Measurements from ENCODE around the gene NOBOX. TPM values are rescaled to one million over a fixed set of nuclear protein-coding genes. Genes with fewer than 3 reads are reported as not detected.
A peak's percentile ranks its signal among the peaks of the same experiment; 100 is the strongest.

NOBOX gene
- total and polyA plus RNA-seq, 2 experiments from 2014 or later = 0.07 to 0.54 TPM

DNA sequence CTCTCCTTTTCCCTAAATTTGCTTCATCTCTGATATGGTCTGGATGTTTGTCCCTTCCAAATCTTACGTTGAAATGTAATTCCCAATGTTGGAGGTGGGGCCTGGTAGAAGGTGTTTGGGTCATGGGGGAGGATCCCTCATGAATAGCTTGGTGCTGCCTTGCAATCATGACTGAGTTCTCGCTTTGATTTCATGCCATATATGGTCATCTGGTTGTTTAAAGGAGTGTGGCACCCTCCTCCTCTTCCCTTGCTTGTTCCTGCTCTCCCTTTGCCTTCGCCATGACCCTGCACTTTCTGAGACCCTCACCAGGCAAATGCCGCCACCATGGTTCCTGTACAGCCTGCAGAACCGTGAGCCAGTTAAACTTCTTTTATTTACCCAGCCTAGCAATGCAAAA, 14.5 kb downstream of the NOBOX start:
- Histone ChIP-seq H3K4me3 (no peak overlapping the region), H3K27me3 (no peaks in the 10 kb centered on the region), H3K36me3 (replicated peaks; ENCODE audit: insufficient read depth, low read depth) (no peaks in the 10 kb centered on the region), H3K4me1 (ENCODE audit: insufficient read depth) (peaks cover 19% of the 10 kb centered on the region), H3K9me3 (ENCODE audit: low read depth) (no peaks in the 10 kb centered on the region), H3K79me2 (no peaks in the 10 kb centered on the region), H3K27ac (no peak overlapping the region), H4K20me1 (ENCODE audit: insufficient read depth, poor library complexity, severe bottlenecking) (no peaks in the 10 kb centered on the region), H3K4me2 (no peak overlapping the region), H2AFZ (no peak overlapping the region), H3K9me2 (replicated peaks; ENCODE audit: insufficient read depth) (no peaks in the 10 kb centered on the region)
- 88% methylated on average over 5 of the region's 5 CpGs for WGBS (ENCODE audit: low lambda C conversion rate, missing lambda C conversion rate)
- TF ChIP-seq, protein P1, sequence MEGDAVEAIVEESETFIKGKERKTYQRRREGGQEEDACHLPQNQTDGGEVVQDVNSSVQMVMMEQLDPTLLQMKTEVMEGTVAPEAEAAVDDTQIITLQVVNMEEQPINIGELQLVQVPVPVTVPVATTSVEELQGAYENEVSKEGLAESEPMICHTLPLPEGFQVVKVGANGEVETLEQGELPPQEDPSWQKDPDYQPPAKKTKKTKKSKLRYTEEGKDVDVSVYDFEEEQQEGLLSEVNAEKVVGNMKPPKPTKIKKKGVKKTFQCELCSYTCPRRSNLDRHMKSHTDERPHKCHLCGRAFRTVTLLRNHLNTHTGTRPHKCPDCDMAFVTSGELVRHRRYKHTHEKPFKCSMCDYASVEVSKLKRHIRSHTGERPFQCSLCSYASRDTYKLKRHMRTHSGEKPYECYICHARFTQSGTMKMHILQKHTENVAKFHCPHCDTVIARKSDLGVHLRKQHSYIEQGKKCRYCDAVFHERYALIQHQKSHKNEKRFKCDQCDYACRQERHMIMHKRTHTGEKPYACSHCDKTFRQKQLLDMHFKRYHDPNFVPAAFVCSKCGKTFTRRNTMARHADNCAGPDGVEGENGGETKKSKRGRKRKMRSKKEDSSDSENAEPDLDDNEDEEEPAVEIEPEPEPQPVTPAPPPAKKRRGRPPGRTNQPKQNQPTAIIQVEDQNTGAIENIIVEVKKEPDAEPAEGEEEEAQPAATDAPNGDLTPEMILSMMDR (IDR thresholded peaks at IDR 0.05; ENCODE audit: poor library complexity) = no peak
- TF ChIP-seq EZH2 (IDR thresholded peaks at IDR 0.05; ENCODE audit: borderline replicate concordance) = no peak
- TF ChIP-seq EZH2phosphoT487 (IDR thresholded peaks at IDR 0.05; ENCODE audit: low read depth, severe bottlenecking, unreplicated experiment) = no peak
- no peak for DNase-seq (ENCODE audit: low spot score)

DNA sequence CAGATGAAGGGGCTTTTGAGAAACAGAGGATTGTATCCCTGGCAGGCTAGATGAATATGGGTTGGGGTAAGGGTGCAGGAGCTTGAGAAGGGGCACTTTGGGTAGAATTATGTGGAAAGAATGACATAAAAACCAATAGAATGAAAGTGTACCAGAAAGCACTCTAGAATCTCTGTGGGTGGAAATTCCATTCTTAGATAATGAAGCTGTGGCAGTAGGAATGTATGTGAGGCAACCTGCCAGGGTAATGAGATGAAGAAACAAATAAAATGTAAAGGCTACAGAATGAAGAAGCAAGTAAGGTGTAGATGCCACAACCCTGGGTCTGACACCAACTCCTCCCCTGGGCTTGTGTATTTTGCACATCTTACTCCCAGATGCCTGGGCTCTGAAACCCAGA, 16.8 kb downstream of the NOBOX start:
- DNase-seq (ENCODE audit: low spot score) = no peak
- H3K4me3 ChIP-seq = no peak overlapping the region
- peak overlapping the region; percentile 29 for H3K27ac ChIP-seq
- no peaks in the 10 kb centered on the region for H3K27me3 ChIP-seq
- no peak overlapping the region for H3K4me2 ChIP-seq
- H4K20me1 ChIP-seq (ENCODE audit: insufficient read depth, poor library complexity, severe bottlenecking) = no peaks in the 10 kb centered on the region
- no peaks in the 10 kb centered on the region for H3K9me2 ChIP-seq (replicated peaks; ENCODE audit: insufficient read depth)
- no peaks in the 10 kb centered on the region for H3K36me3 ChIP-seq (replicated peaks; ENCODE audit: insufficient read depth, low read depth)
- H3K79me2 ChIP-seq = no peaks in the 10 kb centered on the region
- H3K9me3 ChIP-seq (ENCODE audit: low read depth) = no peaks in the 10 kb centered on the region
- H3K4me1 ChIP-seq (ENCODE audit: insufficient read depth) = peaks cover 26% of the 10 kb centered on the region
- TF ChIP-seq, protein P1 (IDR thresholded peaks at IDR 0.05; ENCODE audit: poor library complexity) = no peak
- TF ChIP-seq EZH2phosphoT487 (IDR thresholded peaks at IDR 0.05; ENCODE audit: low read depth, severe bottlenecking, unreplicated experiment) = no peak
- TF ChIP-seq EZH2 (IDR thresholded peaks at IDR 0.05; ENCODE audit: borderline replicate concordance) = no peak
- no peak overlapping the region for H2AFZ ChIP-seq

DNA sequence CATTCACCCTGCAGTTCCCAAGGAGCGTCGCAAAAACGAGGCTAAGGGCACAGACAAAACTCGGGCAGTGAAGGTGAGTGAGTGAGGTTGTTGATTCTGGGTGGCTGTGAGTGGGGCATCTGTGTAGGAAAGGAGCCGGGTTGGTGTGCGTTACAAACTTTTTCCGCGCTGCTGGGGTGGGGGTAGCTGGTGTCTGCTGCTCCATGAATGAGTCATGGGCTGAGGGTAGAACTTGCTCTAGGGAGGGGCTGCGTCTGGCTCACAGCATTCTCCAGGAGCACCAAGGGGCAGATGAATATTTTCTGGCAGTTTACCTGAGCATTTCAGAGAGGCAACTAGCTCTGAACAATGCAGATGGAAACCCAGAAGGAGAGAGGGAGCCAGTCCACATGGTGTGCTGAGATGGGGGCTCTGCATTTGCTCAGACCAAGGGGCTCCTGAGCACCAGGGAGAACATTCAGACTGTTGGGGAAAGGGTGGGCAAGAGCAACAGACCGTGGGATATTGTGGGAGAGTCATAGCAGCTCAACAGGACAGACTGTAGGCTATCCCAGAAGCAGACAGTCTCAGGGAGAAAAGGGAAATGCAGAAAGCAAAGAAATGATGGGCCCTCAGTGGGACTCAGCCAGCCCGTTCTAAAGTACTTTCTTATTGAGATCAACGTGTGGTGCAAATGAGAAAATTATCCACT, 18.8 kb downstream of the NOBOX start:
- Histone ChIP-seq H3K27ac (peak overlapping the region; percentile 96), H3K4me3 (no peak overlapping the region), H3K36me3 (replicated peaks; ENCODE audit: insufficient read depth, low read depth) (no peaks in the 10 kb centered on the region), H3K4me1 (ENCODE audit: insufficient read depth) (peaks cover 16% of the 10 kb centered on the region), H3K9me3 (ENCODE audit: low read depth) (no peaks in the 10 kb centered on the region), H2AFZ (no peak overlapping the region), H4K20me1 (ENCODE audit: insufficient read depth, poor library complexity, severe bottlenecking) (no peaks in the 10 kb centered on the region), H3K4me2 (peak overlapping the region; percentile 65), H3K27me3 (no peaks in the 10 kb centered on the region), H3K79me2 (no peaks in the 10 kb centered on the region), H3K9me2 (replicated peaks; ENCODE audit: insufficient read depth) (no peaks in the 10 kb centered on the region)
- peak; percentile 88 for DNase-seq (ENCODE audit: low spot score)
- whole genome bisulfite sequencing (ENCODE audit: low lambda C conversion rate, missing lambda C conversion rate) = 47% methylated on average over 12 of the region's 12 CpGs
- TF ChIP-seq EZH2 (IDR thresholded peaks at IDR 0.05; ENCODE audit: borderline replicate concordance) (no peak), EZH2phosphoT487 (IDR thresholded peaks at IDR 0.05; ENCODE audit: low read depth, severe bottlenecking, unreplicated experiment) (no peak)
- TF ChIP-seq, protein P1 (IDR thresholded peaks at IDR 0.05; ENCODE audit: poor library complexity) = no peak
